Neural progenitor cell (in vitro differentiated cells): Measurements from ENCODE around the gene MYH10. TPM values are rescaled to one million over a fixed set of nuclear protein-coding genes. Genes with fewer than 3 reads are reported as not detected.
"Not testable (repeated sequence)": the region's sequence is repeated elsewhere in the genome, so short reads cannot be mapped to it uniquely, and the experiment has no call there.

Experiments used
- DNase-seq: peaks from one replicate; pipeline ENCODE4 v3.0.0-alpha.2; 2016; ENCODE audit warnings: low spot score
- H2AFZ ChIP-seq: fragments of 200-600 bp; sonication (generic); replicated peaks from 2 replicates; pipeline ENCODE4 v1.6.1; 2016; ENCODE audit warnings: antibody characterized with exemption
- H3F3A ChIP-seq: fragments of 200-600 bp; sonication (generic); 2 replicates; pipeline ENCODE4 v1.6.1; 2016; ENCODE audit warnings: antibody characterized with exemption, low read depth
- H3K27ac ChIP-seq: fragments of 200-600 bp; sonication (generic); 2 replicates; pipeline ENCODE4 v1.5.1; 2016; ENCODE audit warnings: mild to moderate bottlenecking
- H3K27me3 ChIP-seq: fragments of 200-600 bp; sonication (generic); 2 replicates; pipeline ENCODE4 v1.6.1; 2016; ENCODE audit warnings: mild to moderate bottlenecking, moderate library complexity
- H3K36me3 ChIP-seq: fragments of 200-600 bp; sonication (generic); 2 replicates; pipeline ENCODE4 v1.5.1; 2016
- H3K4me1 ChIP-seq: fragments of 200-600 bp; sonication (generic); 2 replicates; pipeline ENCODE4 v1.6.1; 2016; ENCODE audit warnings: mixed run types
- H3K4me2 ChIP-seq: fragments of 200-600 bp; sonication (generic); 2 replicates; pipeline ENCODE4 v1.6.1; 2016
- H3K4me3 ChIP-seq: fragments of 200-600 bp; sonication (generic); 2 replicates; pipeline ENCODE4 v1.5.1; 2016
- H3K79me2 ChIP-seq: fragments of 200-600 bp; sonication (generic); 2 replicates; pipeline ENCODE4 v1.6.1; 2016; ENCODE audit warnings: low read depth
- H3K9ac ChIP-seq: fragments of 200-600 bp; sonication (generic); 2 replicates; pipeline ENCODE4 v1.6.1; 2016
- H3K9me3 ChIP-seq: fragments of 200-600 bp; sonication (generic); 2 replicates; pipeline ENCODE4 v1.5.1; 2016; ENCODE audit warnings: low read depth
- H4K20me1 ChIP-seq: fragments of 200-600 bp; sonication (generic); 2 replicates; pipeline ENCODE4 v1.6.1; 2016; ENCODE audit warnings: low read depth
- H3K27ac Mint-ChIP-seq: 3 replicates; pipeline ENCODE4 v1.8.0; 2021; ENCODE audit warnings: mixed read lengths
- H3K27me3 Mint-ChIP-seq: 2 replicates; pipeline ENCODE4 v1.8.0; 2022; ENCODE audit warnings: low read depth, mild to moderate bottlenecking, inconsistent platforms, moderate library complexity, mixed read lengths; ENCODE audit not compliant: insufficient read depth
- H3K36me3 Mint-ChIP-seq: 3 replicates; pipeline ENCODE4 v1.8.0; 2021; ENCODE audit warnings: mixed read lengths
- H3K4me1 Mint-ChIP-seq: 3 replicates; pipeline ENCODE4 v1.8.0; 2021; ENCODE audit warnings: mixed read lengths
- H3K4me3 Mint-ChIP-seq: 3 replicates; pipeline ENCODE4 v1.8.0; 2021; ENCODE audit warnings: mild to moderate bottlenecking, moderate library complexity, mixed read lengths
- H3K9me3 Mint-ChIP-seq: 3 replicates; pipeline ENCODE4 v1.8.0; 2020; ENCODE audit warnings: mixed read lengths
- CTCF ChIP-seq: fragments of 200-600 bp; sonication (generic); IDR thresholded peaks from 2 replicates; pipeline ENCODE4 v1.5.1; 2017; ENCODE audit warnings: antibody characterized with exemption, mild to moderate bottlenecking
- EZH2 ChIP-seq: fragments of 200-600 bp; sonication (generic); IDR thresholded peaks from 2 replicates; pipeline ENCODE4 v1.6.1; 2017; ENCODE audit warnings: antibody characterized with exemption, mild to moderate bottlenecking, moderate library complexity
- EZH2phosphoT487 ChIP-seq: fragments of 200-600 bp; sonication (generic); IDR thresholded peaks from 2 replicates; pipeline ENCODE4 v1.6.1; 2017; ENCODE audit warnings: antibody characterized with exemption
- total RNA-seq: library from RNA; depleted of rRNA; stranded (reverse); fragments of >200 nt; gene quantifications from 2 replicates; pipeline ENCODE4 v1.2.3, GENCODE V29; 2015; ENCODE audit warnings: low replicate concordance

MYH10 gene
- total RNA-seq, 1 donor from 2014 or later = 213 TPM

GRCh38 chr17:8662076-8662831, 31.7 kb upstream of the MYH10 start:
- no peak overlapping the region for H3K4me3 Mint-ChIP-seq
- no peak for DNase-seq
- H3K27ac Mint-ChIP-seq = no peak overlapping the region

GRCh38 chr17:8660709-8661108, 30.2 kb upstream of the MYH10 start:
- H3K4me2 ChIP-seq, H3K4me3 Mint-ChIP-seq, H3K27ac ChIP-seq, H3K27me3 ChIP-seq, H3K9ac ChIP-seq, H2AFZ ChIP-seq, H3K79me2 ChIP-seq, H3K4me1 Mint-ChIP-seq, DNase-seq, H4K20me1 ChIP-seq, H3K36me3 Mint-ChIP-seq, H3K27ac Mint-ChIP-seq, H3K27me3 Mint-ChIP-seq, H3K36me3 ChIP-seq, H3F3A ChIP-seq, H3K4me1 ChIP-seq, H3K9me3 Mint-ChIP-seq, H3K4me3 ChIP-seq, H3K9me3 ChIP-seq: not testable (repeated sequence)

More at GRCh38 chr17:8662076-8662831, 31.7 kb upstream of the MYH10 start:
- Histone ChIP-seq H3K27ac (no peak overlapping the region), H3K36me3 (no peaks in the 10 kb centered on the region), H3K4me2 (no peak overlapping the region), H4K20me1 (no peaks in the 10 kb centered on the region), H3K27me3 (no peaks in the 10 kb centered on the region), H3K4me1 (no peaks in the 10 kb centered on the region), H3K4me3 (no peak overlapping the region), H3F3A (no peaks in the 10 kb centered on the region), H2AFZ (no peak overlapping the region), H3K9ac (no peak overlapping the region), H3K9me3 (no peaks in the 10 kb centered on the region), H3K79me2 (no peaks in the 10 kb centered on the region)
- no peak for TF ChIP-seq CTCF
- Mint-ChIP-seq H3K36me3 (no peaks in the 10 kb centered on the region), H3K9me3 (peaks cover 4% of the 10 kb centered on the region), H3K27me3 (peaks cover 5% of the 10 kb centered on the region), H3K4me1 (no peaks in the 10 kb centered on the region)

- Mint-ChIP-seq H3K27ac (no peak overlapping the region), H3K4me3 (no peak overlapping the region), H3K4me1 (no peaks in the 10 kb centered on the region), H3K9me3 (peaks cover 10% of the 10 kb centered on the region), H3K27me3 (peaks cover 5% of the 10 kb centered on the region), H3K36me3 (peaks cover 2% of the 10 kb centered on the region)
- Histone ChIP-seq H3K9ac (no peak overlapping the region), H3K9me3 (no peaks in the 10 kb centered on the region), H3K36me3 (no peaks in the 10 kb centered on the region), H3K27me3 (no peaks in the 10 kb centered on the region), H3K4me2 (no peak overlapping the region), H3K4me3 (no peak overlapping the region), H4K20me1 (no peaks in the 10 kb centered on the region), H2AFZ (no peak overlapping the region), H3K79me2 (no peaks in the 10 kb centered on the region), H3K27ac (no peak overlapping the region), H3F3A (no peaks in the 10 kb centered on the region), H3K4me1 (no peaks in the 10 kb centered on the region)
- no peak for DNase-seq
- no peak for TF ChIP-seq EZH2
- TF ChIP-seq EZH2phosphoT487 = no peak
- TF ChIP-seq CTCF = no peak
These were observed 29.4 kb upstream of the MYH10 start for GRCh38 chr17:8659758-8660410.

- Mint-ChIP-seq H3K4me3 (no peak overlapping the region), H3K9me3 (peaks cover 10% of the 10 kb centered on the region), H3K4me1 (no peaks in the 10 kb centered on the region), H3K27ac (no peak overlapping the region), H3K27me3 (peaks cover 7% of the 10 kb centered on the region), H3K36me3 (peaks cover 2% of the 10 kb centered on the region)
- Histone ChIP-seq H3K27ac (no peak overlapping the region), H3K4me2 (no peak overlapping the region), H3K9me3 (no peaks in the 10 kb centered on the region), H3K27me3 (no peaks in the 10 kb centered on the region), H2AFZ (no peak overlapping the region), H3K36me3 (no peaks in the 10 kb centered on the region), H3K9ac (no peak overlapping the region), H4K20me1 (no peaks in the 10 kb centered on the region), H3F3A (no peaks in the 10 kb centered on the region), H3K4me3 (no peak overlapping the region), H3K4me1 (no peaks in the 10 kb centered on the region), H3K79me2 (no peaks in the 10 kb centered on the region)
- DNase-seq = no peak
- TF ChIP-seq EZH2 = no peak
- no peak for TF ChIP-seq EZH2phosphoT487
- no peak for TF ChIP-seq CTCF
These were observed 28.3 kb upstream of the MYH10 start for GRCh38 chr17:8658810-8659209.
